BLaER1 (cell line): ENCODE data around the gene SH3TC1.

ENCODE experiments used
- H3K27ac ChIP-seq: shearing (Covaris generic); formaldehyde crosslinking; 2 replicates; pipeline ENCODE4 v1.8.1; 2022
- H3K27me3 ChIP-seq: shearing (Covaris generic); formaldehyde crosslinking; 2 replicates; pipeline ENCODE4 v1.8.1; 2022
- H3K36me3 ChIP-seq: shearing (Covaris generic); formaldehyde crosslinking; 2 replicates; pipeline ENCODE4 v1.8.1; 2022
- H3K4me1 ChIP-seq: shearing (Covaris generic); formaldehyde crosslinking; 2 replicates; pipeline ENCODE4 v1.8.1; 2022
- H3K4me2 ChIP-seq: shearing (Covaris generic); formaldehyde crosslinking; 2 replicates; pipeline ENCODE4 v1.8.1; 2022
- H3K4me3 ChIP-seq: shearing (Covaris generic); formaldehyde crosslinking; 2 replicates; pipeline ENCODE4 v1.8.1; 2022
- H3K9ac ChIP-seq: shearing (Covaris generic); formaldehyde crosslinking; 2 replicates; pipeline ENCODE4 v1.8.1; 2022
- H3K9me3 ChIP-seq: shearing (Covaris generic); formaldehyde crosslinking; 2 replicates; pipeline ENCODE4 v1.8.1; 2022
- H4K20me1 ChIP-seq: shearing (Covaris generic); formaldehyde crosslinking; 2 replicates; pipeline ENCODE4 v1.8.1; 2022
- Cebpa-rat ChIP-seq: shearing (Covaris generic); IDR thresholded peaks from 2 replicates; pipeline ENCODE4 v1.8.1; 2022

The SH3TC1 gene

DNA sequence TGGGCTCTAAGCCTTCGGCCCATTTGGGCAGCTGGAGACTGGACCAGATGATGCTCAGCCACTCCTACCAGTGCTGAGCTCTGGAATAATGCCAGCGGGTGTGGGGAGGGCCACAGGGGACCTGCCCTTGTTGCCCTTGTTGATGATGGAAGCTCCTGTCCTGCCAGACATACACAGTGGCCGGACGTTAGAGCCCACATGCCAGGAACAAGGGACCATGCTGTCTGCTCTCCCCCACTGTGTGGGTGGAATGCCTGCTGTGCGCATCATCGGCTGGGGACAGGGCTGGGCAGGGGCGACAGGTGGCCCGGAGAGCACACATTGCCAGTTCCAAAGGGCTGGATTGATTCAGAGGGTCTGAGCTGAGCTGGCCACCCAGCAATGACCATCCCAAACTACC is 42.5 kb upstream of the SH3TC1 start:
- peak overlapping the region; percentile 100; the same call in 1 of the 2 replicates for H3K4me2 ChIP-seq
- no peak for TF ChIP-seq Cebpa-rat
- H3K36me3 ChIP-seq: no peaks in the 10 kb centered on the region
- peaks cover 41% of the 10 kb centered on the region for H3K4me1 ChIP-seq
- H3K9me3 ChIP-seq: no peaks in the 10 kb centered on the region
- H3K27ac ChIP-seq: no peak overlapping the region
- peaks cover 14% of the 10 kb centered on the region for H4K20me1 ChIP-seq
- H3K27me3 ChIP-seq: peaks cover 40% of the 10 kb centered on the region
- H3K4me3 ChIP-seq: no peak overlapping the region
- H3K9ac ChIP-seq: no peak overlapping the region

DNA sequence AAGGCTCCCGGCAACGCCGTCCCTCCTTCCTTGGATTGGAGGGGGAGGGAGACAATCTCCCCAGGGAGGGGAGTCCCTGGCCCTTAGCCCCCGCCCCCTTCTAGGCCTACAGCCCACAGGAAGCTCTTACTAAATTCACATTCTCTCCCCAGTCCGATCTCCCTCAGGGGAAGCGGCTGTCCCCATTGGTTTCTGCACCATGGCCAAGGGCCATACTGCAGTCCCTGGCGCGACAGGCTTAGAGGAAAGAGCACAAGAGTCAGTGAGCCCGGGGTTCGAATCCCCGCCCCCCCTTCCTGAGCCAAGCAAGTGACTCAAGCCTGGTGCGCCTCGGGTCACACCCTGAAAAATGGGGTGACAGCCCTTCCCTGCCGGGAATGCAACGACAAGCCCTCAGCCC is 41.6 kb upstream of the SH3TC1 start:
- Histone ChIP-seq H3K9ac (no peak overlapping the region), H3K27me3 (peaks cover 40% of the 10 kb centered on the region), H3K4me2 (peak overlapping the region; percentile 100), H3K36me3 (no peaks in the 10 kb centered on the region), H3K4me3 (peak overlapping the region; percentile 75), H3K27ac (no peak overlapping the region), H3K9me3 (no peaks in the 10 kb centered on the region), H3K4me1 (peaks cover 50% of the 10 kb centered on the region), H4K20me1 (peaks cover 14% of the 10 kb centered on the region)
- no peak for TF ChIP-seq Cebpa-rat

DNA sequence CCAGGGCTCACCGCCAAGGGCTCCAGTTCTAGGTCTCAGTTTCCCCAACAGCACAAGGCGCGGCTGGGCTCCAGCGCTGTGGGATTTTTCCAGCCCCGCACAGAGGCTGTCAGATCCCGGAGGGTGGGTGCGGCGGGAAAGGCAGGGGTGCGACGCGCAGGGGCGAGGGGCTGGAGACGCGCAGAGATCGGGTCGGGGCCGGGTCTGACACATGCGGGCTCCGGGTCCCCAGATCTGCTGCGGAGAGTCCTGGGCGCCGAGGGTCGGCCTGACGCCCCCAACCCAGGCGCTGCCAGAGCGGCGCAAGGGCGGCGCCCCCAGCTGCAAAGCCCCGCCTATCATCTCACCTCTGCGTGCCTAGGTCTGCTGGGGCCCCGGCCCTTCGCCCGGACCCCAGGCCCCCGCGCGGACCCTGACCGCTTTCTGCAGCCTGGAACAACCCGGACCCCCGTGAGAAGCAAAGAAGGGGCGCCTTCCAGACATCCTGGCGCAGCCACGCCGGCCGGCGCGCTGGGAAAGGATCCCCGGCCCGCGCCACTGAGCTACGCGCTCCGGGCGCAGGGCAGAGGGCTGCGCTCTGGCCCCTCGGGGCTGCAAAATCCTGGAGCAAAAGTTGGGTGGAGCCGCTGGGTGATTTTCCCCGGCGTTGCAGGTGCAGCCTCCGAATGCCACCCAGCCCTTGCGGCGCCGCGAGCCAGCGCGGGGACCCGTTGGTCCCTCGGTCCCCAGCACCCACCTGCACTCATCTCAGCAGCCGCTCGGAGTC is 41.0 kb upstream of the SH3TC1 start:
- no peak for TF ChIP-seq Cebpa-rat
- H3K4me2 ChIP-seq: peak overlapping the region; percentile 100
- peaks cover 56% of the 10 kb centered on the region for H3K4me1 ChIP-seq
- H3K4me3 ChIP-seq: peak overlapping the region; percentile 75
- peaks cover 14% of the 10 kb centered on the region for H4K20me1 ChIP-seq
- no peaks in the 10 kb centered on the region for H3K36me3 ChIP-seq
- H3K27ac ChIP-seq: no peak overlapping the region
- peak overlapping the region; percentile 40; the same call in 1 of the 2 replicates for H3K9ac ChIP-seq
- H3K27me3 ChIP-seq: peaks cover 40% of the 10 kb centered on the region
- no peaks in the 10 kb centered on the region for H3K9me3 ChIP-seq

DNA sequence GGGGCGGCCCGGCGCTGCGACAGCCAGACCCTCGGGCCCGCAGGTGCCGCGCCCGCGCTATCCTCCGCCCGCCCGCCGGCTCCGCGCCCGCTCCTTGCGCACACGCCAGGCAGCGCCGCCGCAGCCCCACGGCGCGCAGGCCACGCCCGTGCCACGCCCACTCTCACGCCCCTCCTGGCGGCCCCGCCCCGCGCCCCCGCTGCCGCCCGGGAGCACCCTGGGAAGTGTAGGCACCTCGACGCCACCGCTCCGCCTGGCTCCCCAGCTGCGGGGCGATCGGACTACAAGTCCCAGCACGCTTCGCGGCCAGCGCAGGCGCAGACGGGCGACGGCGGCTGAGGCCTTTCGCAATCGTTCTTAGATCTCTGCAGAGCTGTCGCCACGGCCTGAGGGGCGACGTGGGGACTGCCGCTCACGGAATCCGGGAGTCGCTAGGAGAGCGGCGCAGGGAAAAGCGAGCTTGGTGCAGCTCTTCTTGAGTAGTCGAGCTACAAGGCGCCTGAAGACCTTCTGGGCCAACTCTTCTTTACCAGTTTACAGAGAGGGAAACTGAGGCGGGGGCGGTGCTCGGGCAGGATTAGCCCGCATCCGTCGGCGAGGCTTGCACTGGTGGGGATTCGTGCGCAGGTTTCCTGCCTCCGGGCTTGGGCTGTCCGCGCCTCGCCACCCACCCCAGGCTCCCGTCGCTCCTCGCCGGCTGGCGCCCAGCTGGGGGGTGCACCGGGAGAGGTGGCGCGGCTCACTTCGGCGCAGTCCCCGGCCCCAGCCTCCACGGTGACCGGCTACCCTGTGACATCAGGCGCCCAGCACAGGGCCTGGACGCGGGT is 40.2 kb upstream of the SH3TC1 start, which contains the start of gene ABLIM2:
Gene ABLIM2, minus strand, starts transcription at position 104 of the 827 bp plus-strand sequence. CDS start 124 bp downstream, outside the sequence.
- Histone ChIP-seq H4K20me1 (peaks cover 14% of the 10 kb centered on the region), H3K27ac (peak within 1 kb of the TSS; percentile 74), H3K4me2 (peak within 1 kb of the TSS; percentile 100), H3K4me1 (peaks cover 64% of the 10 kb centered on the region), H3K4me3 (peak within 1 kb of the TSS; percentile 75), H3K9ac (peak within 1 kb of the TSS; percentile 75), H3K9me3 (no peaks in the 10 kb centered on the region), H3K27me3 (peaks cover 40% of the 10 kb centered on the region), H3K36me3 (no peaks in the 10 kb centered on the region)
- peak; percentile 99 for TF ChIP-seq Cebpa-rat

DNA sequence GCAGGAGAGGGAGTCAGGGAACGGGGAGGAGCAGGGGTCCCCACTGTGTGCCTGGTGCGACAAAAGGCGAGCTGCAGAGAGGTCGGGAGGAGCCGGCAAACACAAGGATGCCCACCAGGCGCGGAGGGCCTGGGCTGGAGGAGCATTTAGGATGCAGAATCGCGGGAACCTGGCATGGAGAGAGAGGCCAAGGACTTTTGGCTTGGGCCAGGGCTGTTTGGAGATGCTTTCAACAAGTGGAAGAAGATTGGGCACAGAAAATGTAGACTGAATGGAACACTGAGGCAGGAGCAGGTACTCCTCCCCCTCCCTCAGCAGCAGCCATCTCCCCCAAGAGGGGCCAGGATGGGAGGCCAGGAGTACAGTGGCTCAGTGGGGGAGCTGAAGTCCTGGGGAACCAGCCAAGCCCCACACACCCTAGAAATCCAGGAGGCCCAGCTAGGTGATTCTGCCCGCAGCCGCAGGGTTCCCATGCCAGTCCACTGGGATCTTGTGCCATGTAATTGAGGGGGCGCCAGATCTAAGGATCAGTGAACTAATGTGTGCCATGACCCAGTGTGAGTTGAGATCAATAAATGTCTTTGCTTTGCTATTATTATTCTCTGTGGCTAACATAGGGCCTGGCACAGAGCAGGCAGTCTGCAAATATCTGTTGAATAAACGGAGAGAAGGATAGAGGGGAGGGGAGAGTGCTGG is 39.4 kb upstream of the SH3TC1 start:
- H3K27me3 ChIP-seq: peaks cover 40% of the 10 kb centered on the region
- no peaks in the 10 kb centered on the region for H3K9me3 ChIP-seq
- H3K4me2 ChIP-seq: peak overlapping the region; percentile 100
- no peak for TF ChIP-seq Cebpa-rat
- peak overlapping the region; percentile 75 for H3K9ac ChIP-seq
- peak overlapping the region; percentile 74; the same call in 1 of the 2 replicates for H3K27ac ChIP-seq
- H3K4me3 ChIP-seq: peak overlapping the region; percentile 75
- H3K4me1 ChIP-seq: peaks cover 71% of the 10 kb centered on the region
- H3K36me3 ChIP-seq: no peaks in the 10 kb centered on the region
- H4K20me1 ChIP-seq: peaks cover 14% of the 10 kb centered on the region

DNA sequence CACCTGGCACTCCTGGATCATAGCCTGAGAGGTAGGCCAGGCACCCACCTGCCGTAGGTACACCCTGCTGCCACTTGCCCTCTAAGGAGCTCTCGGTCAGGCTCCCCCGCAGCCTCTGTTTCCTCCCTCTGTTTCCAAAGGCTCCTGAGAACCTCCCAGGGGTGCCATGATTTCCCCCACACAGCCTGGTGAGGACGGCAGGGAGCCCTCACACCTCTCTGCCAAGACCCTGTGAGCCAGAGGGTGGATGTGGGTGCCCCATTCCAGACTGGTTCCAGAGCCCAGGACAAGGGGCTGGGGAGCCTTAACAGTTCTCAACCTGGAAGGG is 38.9 kb upstream of the SH3TC1 start:
- H3K4me2 ChIP-seq: peak overlapping the region; percentile 100
- 0 out of 2 replicates have a peak overlapping the region, but pooled peaks have one; percentile 75 for H3K4me3 ChIP-seq
- peaks cover 14% of the 10 kb centered on the region for H4K20me1 ChIP-seq

DNA sequence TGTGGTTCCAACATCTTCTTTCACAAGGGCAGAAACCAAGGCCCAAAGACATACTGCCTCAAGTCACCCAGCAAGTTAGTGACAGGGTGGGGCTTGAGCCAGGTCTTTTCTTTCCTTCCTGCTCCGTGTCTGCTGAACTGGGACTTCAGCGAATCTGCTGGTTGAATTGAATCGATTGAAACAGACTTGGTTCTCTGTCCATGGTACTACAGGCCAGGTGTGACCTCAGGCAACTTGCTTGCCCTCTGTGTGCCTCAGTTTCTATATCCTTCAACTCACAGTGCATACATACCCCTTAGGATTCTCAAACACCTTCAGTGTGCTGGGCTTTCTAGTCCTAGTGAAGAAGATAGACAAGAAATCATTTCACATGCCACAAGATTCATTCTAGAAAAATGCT is 38.5 kb upstream of the SH3TC1 start:
- H4K20me1 ChIP-seq: peaks cover 14% of the 10 kb centered on the region
- H3K27me3 ChIP-seq: peaks cover 40% of the 10 kb centered on the region
- no peak overlapping the region for H3K9ac ChIP-seq
- no peaks in the 10 kb centered on the region for H3K36me3 ChIP-seq
- no peak for TF ChIP-seq Cebpa-rat
- H3K27ac ChIP-seq: no peak overlapping the region
- no peak overlapping the region for H3K4me3 ChIP-seq
- no peaks in the 10 kb centered on the region for H3K9me3 ChIP-seq
- H3K4me1 ChIP-seq: peaks cover 80% of the 10 kb centered on the region
- H3K4me2 ChIP-seq: peak overlapping the region; percentile 100; the same call in 1 of the 2 replicates

More for the DNA sequence above, 38.9 kb upstream of the SH3TC1 start:
- Histone ChIP-seq H3K36me3 (no peaks in the 10 kb centered on the region), H3K4me1 (peaks cover 77% of the 10 kb centered on the region), H3K9me3 (no peaks in the 10 kb centered on the region), H3K27me3 (peaks cover 40% of the 10 kb centered on the region), H3K27ac (no peak overlapping the region), H3K9ac (no peak overlapping the region)
- TF ChIP-seq Cebpa-rat: no peak

DNA sequence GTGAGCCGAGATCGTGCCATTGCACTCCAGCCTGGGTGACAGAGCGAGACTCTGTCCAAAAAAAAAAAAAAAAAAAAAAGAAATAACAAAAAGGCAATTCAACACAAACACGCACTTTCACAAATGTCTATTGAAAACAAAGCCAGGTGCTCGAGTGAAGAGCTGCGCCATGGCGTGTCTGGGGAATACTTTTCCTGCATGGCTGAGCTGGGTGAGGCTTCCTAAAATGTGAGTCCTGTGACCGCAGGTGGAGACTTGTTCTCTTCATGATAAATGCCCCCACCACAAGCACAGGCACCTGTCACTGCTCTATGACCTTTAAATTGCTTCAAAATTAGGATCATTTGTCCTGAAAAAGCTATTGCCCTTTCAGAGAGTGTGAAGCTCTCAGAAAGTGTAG is 36.5 kb upstream of the SH3TC1 start:
- H3K4me2 ChIP-seq: peak overlapping the region; percentile 84
- TF ChIP-seq Cebpa-rat: no peak

DNA sequence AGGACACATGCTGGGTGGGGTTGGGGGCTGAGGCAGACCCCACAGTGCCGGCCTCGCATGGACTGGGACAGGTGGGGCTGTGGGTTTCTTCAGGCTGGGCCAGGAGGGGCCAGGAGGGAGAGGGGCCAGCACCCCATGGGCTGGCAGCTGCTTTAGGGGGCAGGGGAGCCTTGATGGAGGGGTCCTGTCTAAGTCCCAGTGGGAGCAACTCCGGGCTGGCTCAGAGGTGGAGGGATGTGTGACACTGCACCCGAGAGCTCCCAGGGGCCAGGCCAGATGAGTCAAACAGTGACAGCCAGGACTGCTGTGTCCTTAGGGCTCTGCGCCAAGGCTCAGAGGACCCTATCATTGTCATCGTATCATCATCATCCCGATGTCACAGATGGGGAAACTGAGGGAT is 36.1 kb upstream of the SH3TC1 start:
- Histone ChIP-seq H3K36me3 (no peaks in the 10 kb centered on the region), H3K4me2 (peak overlapping the region; percentile 84), H3K4me1 (peaks cover 87% of the 10 kb centered on the region), H4K20me1 (peaks cover 4% of the 10 kb centered on the region), H3K27me3 (peaks cover 21% of the 10 kb centered on the region), H3K4me3 (no peak overlapping the region), H3K9me3 (no peaks in the 10 kb centered on the region), H3K9ac (no peak overlapping the region), H3K27ac (peak overlapping the region; percentile 45; the same call in 1 of the 2 replicates)
- TF ChIP-seq Cebpa-rat: no peak

More for the DNA sequence above, 36.5 kb upstream of the SH3TC1 start:
- H3K4me3 ChIP-seq: no peak overlapping the region
- peaks cover 25% of the 10 kb centered on the region for H3K27me3 ChIP-seq
- H3K4me1 ChIP-seq: peaks cover 87% of the 10 kb centered on the region
- H3K9me3 ChIP-seq: no peaks in the 10 kb centered on the region
- no peaks in the 10 kb centered on the region for H3K36me3 ChIP-seq
- H4K20me1 ChIP-seq: peaks cover 8% of the 10 kb centered on the region
- H3K27ac ChIP-seq: peak overlapping the region; percentile 45; the same call in 1 of the 2 replicates
- H3K9ac ChIP-seq: no peak overlapping the region
